CD14-positive monocyte (primary cell): ENCODE results near the gene CRADD. TPM values are rescaled to one million over a fixed set of nuclear protein-coding genes. Genes with fewer than 3 reads are reported as not detected.
A peak's percentile ranks its signal among the peaks of the same experiment; 100 is the strongest.

Experiments
- DNase-seq, 3 donors: peaks; one replicate each; pipeline ENCODE4 v3.0.0-alpha.2; 2011 to 2022
- H2AFZ ChIP-seq: 2 replicates; pipeline ENCODE4 v1.6.0; 2012; ENCODE audit warnings: mild to moderate bottlenecking, low read depth, low read length, inconsistent platforms; ENCODE audit not compliant: insufficient read depth, poor library complexity, severe bottlenecking
- H3K27ac ChIP-seq, 2 donors: 1 replicate in 1 of 2; 2 replicates in 1 of 2; pipeline ENCODE4 v1.5.1; 2012 to 2013; ENCODE audit warnings: low read length in 2 of 2, control low read depth in 1 of 2, inconsistent platforms in 1 of 2, low read depth in 1 of 2, mild to moderate bottlenecking in 1 of 2
- H3K27me3 ChIP-seq, 2 donors: one replicate each; pipeline versions ENCODE4 v1.6.0 to v1.6.1; 2011 to 2013; ENCODE audit warnings: low read length in 2 of 2; ENCODE audit not compliant: control insufficient read depth in 2 of 2, insufficient read depth in 2 of 2
- H3K36me3 ChIP-seq, 2 donors: replicated peaks in 1 of 2; 1 replicate in 1 of 2; 2 replicates in 1 of 2; pipeline versions ENCODE4 v1.5.1 to v1.6.1; 2012 to 2013; ENCODE audit warnings: low read length in 2 of 2, control low read depth in 1 of 2, inconsistent platforms in 1 of 2, mild to moderate bottlenecking in 1 of 2; ENCODE audit not compliant: insufficient read depth in 2 of 2, control insufficient read depth in 1 of 2
- H3K4me1 ChIP-seq, 2 donors: 1 replicate in 1 of 2; 2 replicates in 1 of 2; pipeline versions ENCODE4 v1.5.1 to v1.6.1; 2012 to 2013; ENCODE audit warnings: low read length in 2 of 2, control low read depth in 1 of 2, inconsistent platforms in 1 of 2, mild to moderate bottlenecking in 1 of 2, moderate library complexity in 1 of 2; ENCODE audit not compliant: insufficient read depth in 2 of 2, control insufficient read depth in 1 of 2
- H3K4me2 ChIP-seq: replicated peaks from 2 replicates; pipeline ENCODE3; 2012; ENCODE audit warnings: low read length, moderate library complexity, mild to moderate bottlenecking; ENCODE audit not compliant: poor library complexity, severe bottlenecking; ENCODE audit errors: extremely low read depth
- H3K4me3 ChIP-seq, 3 experiments: fragments of 200-600 bp in 1 of 3; sonication (generic) in 1 of 3; replicated peaks in 1 of 3; 1 replicate in 2 of 3; 2 replicates in 1 of 3; pipeline ENCODE4 v1.5.1; 2011 to 2013; ENCODE audit warnings: low read length in 3 of 3, mild to moderate bottlenecking in 3 of 3, control low read depth in 2 of 3, low read depth in 2 of 3, inconsistent platforms in 1 of 3, moderate library complexity in 1 of 3
- H3K79me2 ChIP-seq: 2 replicates; pipeline ENCODE4 v1.6.0; 2012; ENCODE audit warnings: mild to moderate bottlenecking, control low read depth, inconsistent platforms, low read length, moderate library complexity; ENCODE audit not compliant: insufficient read depth
- H3K9ac ChIP-seq: 2 replicates; pipeline ENCODE4 v1.6.0; 2017; ENCODE audit warnings: low read length, mild to moderate bottlenecking; ENCODE audit not compliant: insufficient read depth, poor library complexity, severe bottlenecking
- H3K9me3 ChIP-seq, 2 donors: replicated peaks in 1 of 2; 1 replicate in 1 of 2; 2 replicates in 1 of 2; pipeline versions ENCODE4 v1.5.1 to v1.6.1; 2012 to 2013; ENCODE audit warnings: low read length in 2 of 2, control low read depth in 1 of 2; ENCODE audit not compliant: control insufficient read depth in 1 of 2, insufficient read depth in 1 of 2
- H4K20me1 ChIP-seq: 2 replicates; pipeline ENCODE4 v1.6.0; 2012; ENCODE audit warnings: mild to moderate bottlenecking, low read length, control low read depth, moderate library complexity; ENCODE audit not compliant: insufficient read depth
- H3K27ac Mint-ChIP-seq, 7 donors: one replicate each; pipeline ENCODE4 v1.8.0; 2020; ENCODE audit warnings: mild to moderate bottlenecking in 7 of 7, mixed read lengths in 7 of 7, moderate library complexity in 6 of 7, inconsistent platforms in 2 of 7
- H3K27me3 Mint-ChIP-seq, 3 donors: one replicate each; pipeline ENCODE4 v1.8.0; 2021 to 2022; ENCODE audit warnings: low read depth in 3 of 3, mild to moderate bottlenecking in 3 of 3, mixed read lengths in 3 of 3, moderate library complexity in 3 of 3, inconsistent platforms in 1 of 3
- H3K36me3 Mint-ChIP-seq, 2 donors: one replicate each; pipeline ENCODE4 v1.8.0; 2020; ENCODE audit warnings: mixed read lengths in 2 of 2, inconsistent platforms in 1 of 2, mild to moderate bottlenecking in 1 of 2
- H3K4me1 Mint-ChIP-seq: one replicate; pipeline ENCODE4 v1.8.0; 2020; ENCODE audit warnings: mild to moderate bottlenecking, mixed read lengths
- H3K4me3 Mint-ChIP-seq, 2 donors: one replicate each; pipeline ENCODE4 v1.8.0; 2020; ENCODE audit warnings: mild to moderate bottlenecking in 2 of 2, mixed read lengths in 2 of 2, moderate library complexity in 1 of 2
- H3K9me3 Mint-ChIP-seq, 7 donors: one replicate each; pipeline ENCODE4 v1.8.0; 2020 to 2022; ENCODE audit warnings: mixed read lengths in 7 of 7, mild to moderate bottlenecking in 6 of 7, moderate library complexity in 6 of 7, inconsistent platforms in 2 of 7
- WGBS: methylation state at CpG from one replicate; pipeline ENCODE4 v1.1.5; 2013; ENCODE audit warnings: missing lambda C conversion rate; ENCODE audit not compliant: insufficient coverage; 5-methylcytosine and 5-hydroxymethylcytosine counted together
- intact Hi-C, 2 donors: fragments of 100-400 bp; cut with micrococcal nuclease; formaldehyde crosslinking; loops; one replicate each; pipeline versions ENCODE4 v1.15.0 to v1.15.1; 2023
- polyA plus RNA-seq, 3 donors: library from polyadenylated mRNA; depleted of rRNA in 1 of 3; unstranded in 2 of 3; stranded (reverse) in 1 of 3; fragments of 300-500 nt in 2 of 3; fragments of >200 nt in 1 of 3; fragmentation: Illumina TruSeq in 2 of 3; gene quantifications; 1 replicate in 2 of 3; 2 replicates in 1 of 3; pipeline ENCODE4 v1.2.3, GENCODE V29; 2012 to 2021
- TF ChIP-seq, protein P1 (sequence below): fragments of 200-600 bp; IDR thresholded peaks from one replicate; pipeline ENCODE4 v1.8.0; 2022; ENCODE audit warnings: antibody characterized with exemption, mild to moderate bottlenecking

CRADD gene
- polyA plus RNA-seq, 3 donors = 5.6 to 12.2 (median 11.2) TPM

DNA sequence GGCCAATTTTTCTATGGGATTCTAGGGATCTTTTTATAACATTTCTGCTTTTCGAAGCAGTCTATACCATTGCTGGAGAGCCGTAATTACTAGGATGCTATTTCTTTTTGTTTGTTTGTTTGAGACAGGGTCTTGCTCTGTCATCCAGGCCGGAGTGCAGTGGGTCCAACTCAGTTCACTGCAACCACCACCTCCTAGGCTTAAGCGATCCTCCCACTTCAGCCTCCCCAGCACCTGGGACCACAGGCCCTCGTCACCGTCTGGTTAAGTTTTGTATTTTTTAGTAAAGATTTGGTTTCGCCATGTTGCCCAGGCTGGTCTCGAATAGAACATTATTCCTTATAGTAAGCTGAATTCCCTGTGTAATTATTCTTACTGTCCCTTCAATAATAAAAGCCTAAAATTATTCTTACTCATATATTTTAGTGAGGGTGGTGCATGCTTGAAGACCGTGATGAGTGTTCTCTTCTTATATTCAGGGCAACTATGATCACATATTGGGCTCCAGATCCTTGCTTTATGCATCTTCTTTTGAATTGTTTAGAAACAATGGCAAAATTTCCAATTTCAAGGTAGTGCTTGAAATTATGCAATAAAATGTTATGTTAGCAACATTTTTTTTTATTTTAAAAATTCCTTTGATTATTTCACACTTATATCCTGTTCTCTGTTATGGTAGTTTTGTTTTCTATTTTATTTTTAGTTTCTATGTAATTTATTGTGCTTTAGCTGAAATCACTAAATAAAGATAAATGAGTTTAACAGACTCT is 66.2 kb downstream of the CRADD start:
- Histone ChIP-seq H3K79me2 (no peaks in the 10 kb centered on the region), H3K9me3 (no peaks in the 10 kb centered on the region), H3K27ac (no peak overlapping the region), H3K9ac (peak overlapping the region; percentile 63), H3K4me3 (peak overlapping the region in 1 of 3 experiments; percentile 89), H3K4me2 (peak overlapping the region; percentile 89), H4K20me1 (no peaks in the 10 kb centered on the region), H2AFZ (no peak overlapping the region), H3K36me3 (no peaks in the 10 kb centered on the region), H3K4me1 (peaks cover 11 to 17% of the 10 kb centered on the region in 2 donors), H3K27me3 (peaks cover 0 to 4% of the 10 kb centered on the region in 2 donors)
- no peak for DNase-seq
- TF ChIP-seq, protein P1, sequence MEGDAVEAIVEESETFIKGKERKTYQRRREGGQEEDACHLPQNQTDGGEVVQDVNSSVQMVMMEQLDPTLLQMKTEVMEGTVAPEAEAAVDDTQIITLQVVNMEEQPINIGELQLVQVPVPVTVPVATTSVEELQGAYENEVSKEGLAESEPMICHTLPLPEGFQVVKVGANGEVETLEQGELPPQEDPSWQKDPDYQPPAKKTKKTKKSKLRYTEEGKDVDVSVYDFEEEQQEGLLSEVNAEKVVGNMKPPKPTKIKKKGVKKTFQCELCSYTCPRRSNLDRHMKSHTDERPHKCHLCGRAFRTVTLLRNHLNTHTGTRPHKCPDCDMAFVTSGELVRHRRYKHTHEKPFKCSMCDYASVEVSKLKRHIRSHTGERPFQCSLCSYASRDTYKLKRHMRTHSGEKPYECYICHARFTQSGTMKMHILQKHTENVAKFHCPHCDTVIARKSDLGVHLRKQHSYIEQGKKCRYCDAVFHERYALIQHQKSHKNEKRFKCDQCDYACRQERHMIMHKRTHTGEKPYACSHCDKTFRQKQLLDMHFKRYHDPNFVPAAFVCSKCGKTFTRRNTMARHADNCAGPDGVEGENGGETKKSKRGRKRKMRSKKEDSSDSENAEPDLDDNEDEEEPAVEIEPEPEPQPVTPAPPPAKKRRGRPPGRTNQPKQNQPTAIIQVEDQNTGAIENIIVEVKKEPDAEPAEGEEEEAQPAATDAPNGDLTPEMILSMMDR = no peak
- intact Hi-C loops = loop anchor here (5.0 to 10.0 kb wide), 3 partner anchors 66 to 169 kb away; partner anchors contain the start of genes CRADD (in 2 of the 2) and SOCS2 (in 1 of the 2)
- Mint-ChIP-seq H3K4me3 (peak overlapping the region; percentile 46 to 96), H3K27me3 (peaks cover 4 to 15% (median 5%) of the 10 kb centered on the region in 3 donors), H3K9me3 (peaks cover 0 to 2% (median 0%) of the 10 kb centered on the region in 7 donors), H3K4me1 (peaks cover 30% of the 10 kb centered on the region), H3K27ac (no peak overlapping the region), H3K36me3 (peaks cover 0 to 5% of the 10 kb centered on the region in 2 donors)
- WGBS = no CpG with 5 or more reads among the region's 9 CpGs

DNA sequence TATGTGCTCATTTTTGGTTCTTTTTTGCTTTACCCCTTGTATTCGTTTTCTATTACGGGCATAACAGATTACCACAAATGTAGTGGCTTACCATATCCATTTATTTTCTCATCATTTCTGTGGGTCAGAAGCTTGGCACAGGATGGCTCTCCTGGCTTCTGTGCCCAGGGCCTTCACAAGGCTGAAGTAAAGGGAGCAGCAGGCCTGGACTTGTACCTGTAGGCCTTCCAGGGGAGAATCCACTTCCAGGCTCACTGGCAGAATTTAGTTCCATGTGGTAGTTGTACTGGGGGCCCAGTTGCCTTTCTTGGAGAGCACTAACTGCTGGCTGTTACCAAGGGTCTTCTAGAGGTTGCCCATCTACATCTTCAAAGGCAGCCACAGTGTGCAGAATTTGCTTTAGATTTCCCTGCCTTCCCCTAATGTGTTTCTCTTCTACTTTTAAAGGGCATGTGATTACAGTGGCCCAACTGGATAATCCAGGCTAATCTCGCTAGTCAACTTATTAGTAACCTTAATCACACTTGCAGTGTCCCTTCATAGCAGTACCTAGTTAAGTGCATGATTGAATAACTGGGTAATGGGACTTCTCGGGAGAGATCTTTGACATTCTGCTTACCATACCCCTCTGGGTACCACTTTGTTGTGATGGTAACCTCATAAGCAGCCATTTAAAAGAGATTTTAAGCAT is 67.0 kb downstream of the CRADD start:
- Mint-ChIP-seq H3K27me3 (peaks cover 3 to 14% (median 5%) of the 10 kb centered on the region in 3 donors), H3K4me1 (peaks cover 30% of the 10 kb centered on the region), H3K27ac (no peak overlapping the region), H3K36me3 (peaks cover 0 to 5% of the 10 kb centered on the region in 2 donors), H3K4me3 (no peak overlapping the region), H3K9me3 (peaks cover 0 to 2% (median 0%) of the 10 kb centered on the region in 7 donors)
- Histone ChIP-seq H3K9ac (no peak overlapping the region), H3K4me3 (no peak overlapping the region), H2AFZ (no peak overlapping the region), H3K27ac (no peak overlapping the region), H3K79me2 (no peaks in the 10 kb centered on the region), H3K4me2 (no peak overlapping the region), H4K20me1 (no peaks in the 10 kb centered on the region), H3K36me3 (no peaks in the 10 kb centered on the region), H3K27me3 (peaks cover 0 to 4% of the 10 kb centered on the region in 2 donors), H3K9me3 (no peaks in the 10 kb centered on the region), H3K4me1 (peaks cover 11 to 17% of the 10 kb centered on the region in 2 donors)
- DNase-seq = no peak
- intact Hi-C loops = loop anchor here (5.0 to 10.0 kb wide), 3 partner anchors 67 to 169 kb away; partner anchors contain the start of genes CRADD (in 2 of the 2) and SOCS2 (in 1 of the 2)
- WGBS = 100% methylated on average over 2 of the region's 4 CpGs
- TF ChIP-seq, protein P1 = no peak
